HG02852 (cell line): ENCODE measurements around the gene LSG1.
"Not testable (repeated sequence)": the region's sequence is repeated elsewhere in the genome, so short reads cannot be mapped to it uniquely, and the experiment has no call there.

Experiments
- ATAC-seq: cut with Tn5 transposase; IDR thresholded peaks from one replicate; pipeline ENCODE4 v1.9.1; 2021; ENCODE audit warnings: mild to moderate bottlenecking, moderate library complexity; ENCODE audit not compliant: unreplicated experiment

Gene LSG1

DNA sequence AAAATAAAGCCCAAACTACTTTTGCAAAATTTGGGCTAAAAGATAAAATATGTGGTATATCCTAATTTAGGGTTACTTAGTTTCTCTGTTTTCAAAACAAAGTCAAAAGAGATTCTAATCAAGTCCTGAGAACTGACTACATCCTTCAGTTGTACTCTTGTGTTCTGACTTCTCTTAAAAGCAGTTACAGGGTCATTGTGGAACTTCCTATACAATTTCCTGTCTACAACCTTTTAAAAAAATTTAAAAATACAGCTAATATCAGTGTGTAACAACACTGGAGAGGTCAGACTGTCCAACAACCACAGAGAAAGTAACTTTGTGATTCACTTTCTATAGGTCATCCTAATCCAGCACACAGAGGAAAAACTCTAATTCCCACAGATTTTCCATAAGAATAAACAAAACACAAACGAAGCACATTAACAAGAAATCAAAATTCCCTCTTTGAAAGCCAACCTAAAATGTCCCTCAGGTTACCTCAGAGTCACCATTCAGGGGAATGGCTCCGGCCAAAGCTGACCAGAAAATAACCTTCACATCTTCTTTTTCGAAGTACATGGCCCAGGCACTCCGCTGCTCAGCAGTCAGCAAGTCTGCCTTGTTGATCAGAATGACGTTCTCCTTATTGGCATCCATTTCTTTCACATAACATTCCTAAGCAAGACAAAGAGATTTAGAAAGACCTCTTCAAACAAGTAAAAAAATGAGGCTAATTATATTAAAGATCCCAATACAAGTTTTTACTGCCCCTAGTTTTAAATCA, 13.3 kb downstream of the LSG1 start:
- no peak for ATAC-seq

DNA sequence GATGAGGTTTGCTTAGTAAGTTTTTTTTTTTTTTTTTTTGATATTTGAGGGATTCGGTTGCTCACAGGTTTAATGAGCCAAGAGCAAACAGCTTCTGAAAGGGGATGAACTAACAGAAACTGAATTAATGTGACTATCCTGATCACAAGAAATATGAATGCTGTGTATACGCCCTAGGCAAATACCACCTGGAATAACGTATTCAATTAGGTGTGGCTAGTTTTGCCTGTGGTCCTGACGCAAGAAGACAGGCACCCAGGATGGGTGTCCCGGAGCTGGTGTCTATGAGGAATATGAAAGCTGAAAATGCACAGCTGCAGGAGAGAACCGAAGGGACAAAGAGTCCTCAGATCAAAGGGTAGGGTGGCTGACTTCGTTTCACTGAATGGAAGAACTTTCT, 14.6 kb downstream of the LSG1 start:
- ATAC-seq, result no peak

DNA sequence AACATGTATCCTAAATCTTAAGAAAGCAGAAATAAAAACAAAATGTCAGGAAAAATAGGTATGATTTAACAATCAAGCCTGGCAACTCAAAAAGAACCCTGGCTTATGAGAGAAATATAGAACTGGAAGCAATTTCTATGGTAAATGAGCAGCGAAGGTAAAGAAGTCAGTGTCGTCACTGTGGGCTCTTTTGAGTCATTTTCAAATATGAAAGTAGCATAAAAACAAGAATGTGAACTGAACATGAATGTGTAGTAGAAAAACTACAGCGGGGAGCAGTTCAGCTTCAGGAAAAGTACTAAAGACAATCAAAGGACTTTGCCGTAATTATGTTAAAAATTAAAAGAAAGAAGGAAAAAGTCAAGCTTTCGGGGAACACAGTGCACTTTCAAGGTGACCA, 17.5 kb downstream of the LSG1 start:
- ATAC-seq, result no peak

DNA sequence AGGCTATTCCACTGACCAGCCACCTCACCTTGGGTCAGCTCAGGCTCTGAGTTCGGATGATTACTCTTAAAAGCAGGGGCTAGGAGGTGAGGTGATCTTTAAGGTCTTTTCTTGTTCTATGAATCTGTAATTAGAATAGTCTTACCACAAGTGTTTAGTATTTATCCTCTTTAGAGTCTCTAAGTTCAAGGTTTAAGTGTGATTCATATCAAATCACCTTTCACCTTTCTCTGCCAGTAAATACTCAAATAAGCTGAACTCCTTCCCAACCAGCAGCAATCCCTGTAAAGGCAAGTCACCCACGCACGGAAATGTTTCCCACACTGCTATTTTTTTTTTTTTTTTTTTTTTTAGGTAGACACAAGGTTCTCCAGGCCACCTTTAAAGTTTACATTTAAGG, 24.2 kb downstream of the LSG1 start:
- no peak for ATAC-seq

GRCh38 chr3:194642769-194643168, 29.2 kb downstream of the LSG1 start:
- ATAC-seq, result no peak

DNA sequence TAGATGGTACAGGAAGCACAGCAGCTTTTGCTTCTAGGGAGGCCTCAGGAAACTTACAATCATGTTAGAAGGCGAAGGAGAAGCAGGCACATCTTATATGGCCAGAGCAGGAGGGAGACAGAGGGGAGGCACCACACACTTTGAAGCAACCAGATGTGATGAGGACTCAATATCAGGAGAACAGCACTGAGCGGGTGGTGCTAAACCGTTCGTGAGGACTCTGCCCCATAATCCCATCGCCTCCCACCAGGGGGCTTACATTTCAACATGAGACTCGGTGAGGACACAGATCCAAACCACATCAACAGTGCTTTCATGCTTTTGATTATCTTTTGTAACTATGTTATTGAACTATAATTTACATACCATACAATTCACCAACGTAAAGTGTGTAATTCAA, 31.2 kb downstream of the LSG1 start:
- ATAC-seq, result no peak

GRCh38 chr3:194638991-194639605, 32.9 kb downstream of the LSG1 start:
- ATAC-seq, result no peak

- no peak for ATAC-seq
These were observed 34.2 kb downstream of the LSG1 start for GRCh38 chr3:194637541-194638400.

GRCh38 chr3:194637066-194637465, 34.9 kb downstream of the LSG1 start:
- no peak for ATAC-seq

- peak; percentile 76 for ATAC-seq
These were observed 38.5 kb downstream of the LSG1 start, which contains the start of gene TMEM44 for GRCh38 chr3:194633349-194634004. Gene TMEM44 (minus strand): TSS chr3:194633419. CDS start chr3:194633215, 204 bp downstream.

- ATAC-seq, result peak; percentile 58
These were observed 39.1 kb downstream of the LSG1 start for GRCh38 chr3:194632809-194633348.

- ATAC-seq, result no peak
These were observed 39.7 kb downstream of the LSG1 start for GRCh38 chr3:194632226-194632808.

- ATAC-seq, result no peak
These were observed 40.3 kb downstream of the LSG1 start for GRCh38 chr3:194631696-194632095.

DNA sequence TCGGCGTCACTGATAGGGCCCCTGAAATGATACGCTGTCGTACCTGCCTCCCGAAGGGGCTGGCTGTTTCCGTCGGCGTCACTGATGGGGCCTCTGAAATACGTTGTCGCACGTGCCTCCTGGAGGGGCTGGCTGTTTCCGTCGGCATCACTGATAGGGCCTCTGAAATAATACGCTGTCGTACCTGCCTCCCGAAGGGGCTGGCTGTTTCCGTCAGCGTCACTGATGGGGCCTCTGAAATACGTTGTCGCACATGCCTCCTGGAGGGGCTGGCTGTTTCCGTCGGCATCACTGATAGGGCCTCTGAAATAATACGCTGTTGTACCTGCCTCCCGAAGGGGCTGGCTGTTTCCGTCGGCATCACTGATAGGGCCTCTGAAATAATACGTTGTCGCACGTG, 41.3 kb downstream of the LSG1 start:
- not testable (repeated sequence) for ATAC-seq

- ATAC-seq, result no peak
These were observed 47.0 kb downstream of the LSG1 start for GRCh38 chr3:194624956-194625355.

GRCh38 chr3:194623449-194624290, 48.3 kb downstream of the LSG1 start:
- no peak for ATAC-seq

DNA sequence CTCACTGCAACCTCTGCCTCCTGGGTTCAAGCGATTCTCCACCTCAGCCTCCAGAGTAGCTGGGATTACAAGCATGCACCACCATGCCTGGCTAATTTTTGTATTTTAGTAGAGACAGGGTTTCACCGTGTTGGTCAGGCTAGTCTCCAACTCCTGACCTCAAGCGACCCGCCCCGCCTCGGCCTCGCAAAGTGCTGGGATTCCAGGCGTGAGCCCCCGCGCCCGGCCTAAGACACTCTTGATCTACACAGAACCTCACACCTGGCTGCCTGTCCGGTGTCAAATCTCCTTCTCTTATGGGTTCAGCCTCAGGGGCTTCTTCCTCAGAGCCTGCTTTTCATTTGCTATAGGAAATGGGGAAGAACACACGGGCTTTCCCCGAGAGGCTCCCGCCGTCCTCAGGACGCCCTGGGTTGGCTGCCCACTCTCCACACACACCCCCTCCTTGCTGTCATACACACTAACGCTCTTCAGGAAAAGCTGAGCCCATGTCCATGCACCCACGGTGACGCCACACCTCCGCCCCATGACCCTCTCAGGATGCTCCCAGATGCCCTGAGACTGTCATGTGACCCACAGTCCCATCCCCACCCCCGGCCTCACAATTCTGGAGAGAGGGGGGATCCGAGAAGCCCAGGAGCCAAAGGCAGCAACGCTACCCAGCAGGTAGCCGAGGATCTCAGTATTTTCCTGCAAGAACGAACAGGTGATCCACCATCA, 49.2 kb downstream of the LSG1 start:
- no peak for ATAC-seq

GRCh38 chr3:194621947-194622346, 50.0 kb downstream of the LSG1 start:
- ATAC-seq, result no peak

DNA sequence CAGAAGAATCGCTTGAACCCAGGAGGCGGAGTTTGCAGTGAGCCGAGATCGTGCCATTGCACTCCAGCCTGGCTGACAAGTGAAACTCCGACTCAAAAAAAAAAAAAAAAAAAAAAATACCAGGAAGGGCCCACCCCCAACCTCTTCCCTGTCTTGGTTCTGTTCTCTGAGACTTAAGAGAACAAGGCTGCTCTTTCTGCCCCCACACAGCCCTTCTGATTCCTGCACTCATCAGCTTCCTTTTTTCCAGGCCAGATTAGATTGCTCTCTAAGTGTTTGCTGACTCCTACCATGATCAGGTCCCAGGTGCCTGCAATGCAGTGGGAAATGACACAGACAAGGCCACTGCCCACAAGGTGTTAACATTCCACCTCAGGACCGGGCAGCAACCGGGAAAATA, 51.8 kb downstream of the LSG1 start:
- ATAC-seq, result no peak
